ENCODE data around the gene CNTNAP2. TPM values are rescaled to one million over a fixed set of nuclear protein-coding genes. Genes with fewer than 3 reads are reported as not detected.

CNTNAP2 gene
- total RNA-seq, 1 experiment from 2014 or later, result 0.03 TPM

DNA sequence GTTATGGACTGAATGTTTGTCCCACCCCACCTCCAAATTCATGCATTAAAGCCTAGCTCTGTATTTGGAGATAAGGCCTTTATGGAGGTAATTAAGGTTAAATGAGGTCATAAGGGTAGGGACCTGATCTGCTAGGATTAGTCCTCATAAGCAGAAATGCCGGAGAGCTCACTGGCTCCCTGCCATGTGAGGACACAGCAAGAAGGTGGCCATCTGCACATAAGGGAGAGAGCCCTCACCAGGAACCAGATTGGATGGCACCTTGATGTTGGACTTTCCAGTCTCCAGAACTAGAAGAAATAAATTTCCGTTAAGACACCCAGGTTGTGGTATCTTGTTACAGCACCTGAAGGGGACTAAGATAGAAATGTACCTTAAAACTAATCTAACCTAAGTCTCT is 1657.9 kb downstream of the CNTNAP2 start:
- DNase-seq (ENCODE audit: low read depth, low spot score), result no peak
- H3K27me3 ChIP-seq (ENCODE audit: control insufficient read depth, insufficient read depth, low read length), result no peaks in the 10 kb centered on the region
- in situ Hi-C loops (cut with HindIII; ENCODE audit: low pct_unique_long_range_greater_than_20kb, low sequenced_read_pairs) (no loop called here), intact Hi-C loops (cut with micrococcal nuclease; ENCODE audit: unreplicated experiment) (no loop called here)
- POLR2A ChIA-PET, result no interaction called here
- CTCF ChIA-PET, result no interaction called here
- no peak overlapping the region for H3K27ac ChIP-seq (ENCODE audit: low read length)
- ATAC-seq, result no peak
- no peaks in the 10 kb centered on the region for H3K4me1 ChIP-seq (ENCODE audit: control insufficient read depth, insufficient read depth, low read length)
- 0 out of 2 replicates have a peak, but pooled peaks cover 2% of the 10 kb centered on the region for H3K9me3 ChIP-seq (ENCODE audit: control insufficient read depth, insufficient read depth, low read depth, low read length)
- no TSS peak for BruUV-seq (replicated peaks)
- H3K36me3 ChIP-seq (ENCODE audit: control insufficient read depth, insufficient read depth, low read length), result no peaks in the 10 kb centered on the region
- TF ChIP-seq POLR2AphosphoS5 (IDR thresholded peaks at IDR 0.05; ENCODE audit: low read depth, low read length), result no peak
- TF ChIP-seq, protein P1, sequence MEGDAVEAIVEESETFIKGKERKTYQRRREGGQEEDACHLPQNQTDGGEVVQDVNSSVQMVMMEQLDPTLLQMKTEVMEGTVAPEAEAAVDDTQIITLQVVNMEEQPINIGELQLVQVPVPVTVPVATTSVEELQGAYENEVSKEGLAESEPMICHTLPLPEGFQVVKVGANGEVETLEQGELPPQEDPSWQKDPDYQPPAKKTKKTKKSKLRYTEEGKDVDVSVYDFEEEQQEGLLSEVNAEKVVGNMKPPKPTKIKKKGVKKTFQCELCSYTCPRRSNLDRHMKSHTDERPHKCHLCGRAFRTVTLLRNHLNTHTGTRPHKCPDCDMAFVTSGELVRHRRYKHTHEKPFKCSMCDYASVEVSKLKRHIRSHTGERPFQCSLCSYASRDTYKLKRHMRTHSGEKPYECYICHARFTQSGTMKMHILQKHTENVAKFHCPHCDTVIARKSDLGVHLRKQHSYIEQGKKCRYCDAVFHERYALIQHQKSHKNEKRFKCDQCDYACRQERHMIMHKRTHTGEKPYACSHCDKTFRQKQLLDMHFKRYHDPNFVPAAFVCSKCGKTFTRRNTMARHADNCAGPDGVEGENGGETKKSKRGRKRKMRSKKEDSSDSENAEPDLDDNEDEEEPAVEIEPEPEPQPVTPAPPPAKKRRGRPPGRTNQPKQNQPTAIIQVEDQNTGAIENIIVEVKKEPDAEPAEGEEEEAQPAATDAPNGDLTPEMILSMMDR (IDR thresholded peaks at IDR 0.05), result no peak
- TF ChIP-seq, protein P2, sequence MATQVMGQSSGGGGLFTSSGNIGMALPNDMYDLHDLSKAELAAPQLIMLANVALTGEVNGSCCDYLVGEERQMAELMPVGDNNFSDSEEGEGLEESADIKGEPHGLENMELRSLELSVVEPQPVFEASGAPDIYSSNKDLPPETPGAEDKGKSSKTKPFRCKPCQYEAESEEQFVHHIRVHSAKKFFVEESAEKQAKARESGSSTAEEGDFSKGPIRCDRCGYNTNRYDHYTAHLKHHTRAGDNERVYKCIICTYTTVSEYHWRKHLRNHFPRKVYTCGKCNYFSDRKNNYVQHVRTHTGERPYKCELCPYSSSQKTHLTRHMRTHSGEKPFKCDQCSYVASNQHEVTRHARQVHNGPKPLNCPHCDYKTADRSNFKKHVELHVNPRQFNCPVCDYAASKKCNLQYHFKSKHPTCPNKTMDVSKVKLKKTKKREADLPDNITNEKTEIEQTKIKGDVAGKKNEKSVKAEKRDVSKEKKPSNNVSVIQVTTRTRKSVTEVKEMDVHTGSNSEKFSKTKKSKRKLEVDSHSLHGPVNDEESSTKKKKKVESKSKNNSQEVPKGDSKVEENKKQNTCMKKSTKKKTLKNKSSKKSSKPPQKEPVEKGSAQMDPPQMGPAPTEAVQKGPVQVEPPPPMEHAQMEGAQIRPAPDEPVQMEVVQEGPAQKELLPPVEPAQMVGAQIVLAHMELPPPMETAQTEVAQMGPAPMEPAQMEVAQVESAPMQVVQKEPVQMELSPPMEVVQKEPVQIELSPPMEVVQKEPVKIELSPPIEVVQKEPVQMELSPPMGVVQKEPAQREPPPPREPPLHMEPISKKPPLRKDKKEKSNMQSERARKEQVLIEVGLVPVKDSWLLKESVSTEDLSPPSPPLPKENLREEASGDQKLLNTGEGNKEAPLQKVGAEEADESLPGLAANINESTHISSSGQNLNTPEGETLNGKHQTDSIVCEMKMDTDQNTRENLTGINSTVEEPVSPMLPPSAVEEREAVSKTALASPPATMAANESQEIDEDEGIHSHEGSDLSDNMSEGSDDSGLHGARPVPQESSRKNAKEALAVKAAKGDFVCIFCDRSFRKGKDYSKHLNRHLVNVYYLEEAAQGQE (IDR thresholded peaks at IDR 0.05; ENCODE audit: insufficient read depth in 1 of 2, low read depth in 2 of 2, low read length in 1 of 2), result no peak
- TF ChIP-seq SIN3A (IDR thresholded peaks at IDR 0.05; ENCODE audit: borderline replicate concordance, insufficient read depth, low read depth, low read length), result no peak
- no peak for TF ChIP-seq TCF7L2 (IDR thresholded peaks at IDR 0.05; ENCODE audit: low read depth, low read length)
- no peak overlapping the region for H3K4me3 ChIP-seq (ENCODE audit: low read depth in 2 of 2, low read length in 2 of 2)

DNA sequence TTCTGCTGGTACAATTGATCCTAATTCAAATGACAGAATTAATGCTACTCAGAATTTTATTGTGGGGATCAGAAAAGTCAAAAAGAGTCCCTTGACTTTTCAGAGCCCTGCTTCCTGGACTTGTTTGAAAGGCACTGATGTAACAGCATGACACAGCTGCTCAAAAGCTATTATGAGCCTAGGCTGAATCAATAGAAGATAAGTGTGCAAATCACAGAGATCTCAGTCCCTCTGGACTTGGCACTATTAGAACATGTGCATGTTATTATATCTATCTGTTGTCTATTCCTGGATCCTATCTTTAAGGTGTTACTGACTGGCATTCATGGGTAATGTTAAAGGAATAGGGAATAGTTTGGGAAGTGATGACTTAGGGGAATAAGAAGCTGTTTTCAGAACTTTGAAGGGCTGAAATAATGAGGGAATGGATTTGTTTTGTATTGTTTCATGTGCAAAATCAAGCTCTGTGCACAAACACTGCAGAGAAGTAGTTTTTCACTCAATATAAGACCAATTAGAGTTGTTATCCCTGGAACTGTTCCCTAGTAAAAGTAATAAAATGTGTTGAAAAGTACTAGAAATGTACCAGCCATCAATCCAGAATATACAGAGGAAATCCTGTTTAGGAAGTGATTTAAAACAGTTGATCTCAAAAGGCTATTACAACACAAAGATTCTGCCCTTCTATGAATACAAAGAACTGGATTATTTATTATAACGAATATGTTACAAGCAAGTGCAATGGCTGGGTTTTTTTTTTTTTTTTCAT is 1659.1 kb downstream of the CNTNAP2 start:
- H3K27me3 ChIP-seq (ENCODE audit: control insufficient read depth, insufficient read depth, low read length), result no peaks in the 10 kb centered on the region
- intact Hi-C loops (cut with micrococcal nuclease; ENCODE audit: unreplicated experiment), result no loop called here
- DNase-seq (ENCODE audit: low read depth, low spot score) (no peak), ATAC-seq (no peak)
- H3K4me1 ChIP-seq (ENCODE audit: control insufficient read depth, insufficient read depth, low read length), result no peaks in the 10 kb centered on the region
- no peaks in the 10 kb centered on the region for H3K36me3 ChIP-seq (ENCODE audit: control insufficient read depth, insufficient read depth, low read length)
- H3K4me3 ChIP-seq (ENCODE audit: low read depth in 2 of 2, low read length in 2 of 2), result no peak overlapping the region
- 0 out of 2 replicates have a peak, but pooled peaks cover 2% of the 10 kb centered on the region for H3K9me3 ChIP-seq (ENCODE audit: control insufficient read depth, insufficient read depth, low read depth, low read length)
- no TSS peak for BruUV-seq (replicated peaks)
- no peak overlapping the region for H3K27ac ChIP-seq (ENCODE audit: low read length)
- no peak for TF ChIP-seq TCF7L2 (IDR thresholded peaks at IDR 0.05; ENCODE audit: low read depth, low read length)
- no peak for TF ChIP-seq SIN3A (IDR thresholded peaks at IDR 0.05; ENCODE audit: borderline replicate concordance, insufficient read depth, low read depth, low read length)
- TF ChIP-seq, protein P2 (IDR thresholded peaks at IDR 0.05; ENCODE audit: insufficient read depth in 1 of 2, low read depth in 2 of 2, low read length in 1 of 2), result no peak
- TF ChIP-seq, protein P1 (IDR thresholded peaks at IDR 0.05), result no peak
- no peak for TF ChIP-seq POLR2AphosphoS5 (IDR thresholded peaks at IDR 0.05; ENCODE audit: low read depth, low read length)
- POLR2A ChIA-PET, result no interaction called here
- CTCF ChIA-PET, result no interaction called here
- in situ Hi-C loops (cut with HindIII; ENCODE audit: low pct_unique_long_range_greater_than_20kb, low sequenced_read_pairs), result no loop called here
